ENCODE data around the gene SLAIN1.

DNA sequence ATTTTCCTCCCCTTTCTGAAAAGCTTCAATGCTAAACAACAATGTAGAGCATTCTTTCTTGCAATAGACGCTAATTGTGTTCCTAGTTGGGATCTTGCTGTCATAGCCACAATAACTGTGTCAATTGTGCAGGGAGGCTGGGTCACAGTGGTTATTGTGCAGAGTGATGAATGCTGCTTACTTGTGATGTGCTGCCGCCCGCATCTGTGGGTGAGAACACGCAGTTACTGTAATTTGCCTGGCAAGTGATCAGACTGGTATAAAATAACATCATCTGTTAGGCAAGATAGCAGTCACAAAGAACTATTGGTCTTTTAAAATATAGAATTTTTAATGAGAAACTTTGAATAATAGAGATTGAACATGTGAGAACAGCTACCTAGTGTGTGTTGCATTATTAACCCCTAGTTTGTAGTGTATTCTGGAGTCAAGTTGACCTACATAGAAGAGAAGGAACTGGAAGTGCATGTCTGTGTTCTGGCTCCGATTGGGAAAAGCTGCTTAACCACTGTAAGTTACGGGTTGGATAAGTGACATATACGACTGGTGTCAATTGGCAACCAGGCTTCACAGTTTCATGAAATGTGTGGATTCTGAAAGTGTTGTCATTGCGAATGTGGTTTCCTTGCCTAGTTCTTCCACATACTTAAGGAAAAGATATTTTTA lies 43.6 kb downstream of the SLAIN1 start:
- TF ChIP-seq, protein P1, sequence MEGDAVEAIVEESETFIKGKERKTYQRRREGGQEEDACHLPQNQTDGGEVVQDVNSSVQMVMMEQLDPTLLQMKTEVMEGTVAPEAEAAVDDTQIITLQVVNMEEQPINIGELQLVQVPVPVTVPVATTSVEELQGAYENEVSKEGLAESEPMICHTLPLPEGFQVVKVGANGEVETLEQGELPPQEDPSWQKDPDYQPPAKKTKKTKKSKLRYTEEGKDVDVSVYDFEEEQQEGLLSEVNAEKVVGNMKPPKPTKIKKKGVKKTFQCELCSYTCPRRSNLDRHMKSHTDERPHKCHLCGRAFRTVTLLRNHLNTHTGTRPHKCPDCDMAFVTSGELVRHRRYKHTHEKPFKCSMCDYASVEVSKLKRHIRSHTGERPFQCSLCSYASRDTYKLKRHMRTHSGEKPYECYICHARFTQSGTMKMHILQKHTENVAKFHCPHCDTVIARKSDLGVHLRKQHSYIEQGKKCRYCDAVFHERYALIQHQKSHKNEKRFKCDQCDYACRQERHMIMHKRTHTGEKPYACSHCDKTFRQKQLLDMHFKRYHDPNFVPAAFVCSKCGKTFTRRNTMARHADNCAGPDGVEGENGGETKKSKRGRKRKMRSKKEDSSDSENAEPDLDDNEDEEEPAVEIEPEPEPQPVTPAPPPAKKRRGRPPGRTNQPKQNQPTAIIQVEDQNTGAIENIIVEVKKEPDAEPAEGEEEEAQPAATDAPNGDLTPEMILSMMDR (IDR thresholded peaks at IDR 0.05), result no peak
- TF ChIP-seq POLR2A (IDR thresholded peaks at IDR 0.05), result no peak
